ENCODE measurements around the gene DAZL.

DNA sequence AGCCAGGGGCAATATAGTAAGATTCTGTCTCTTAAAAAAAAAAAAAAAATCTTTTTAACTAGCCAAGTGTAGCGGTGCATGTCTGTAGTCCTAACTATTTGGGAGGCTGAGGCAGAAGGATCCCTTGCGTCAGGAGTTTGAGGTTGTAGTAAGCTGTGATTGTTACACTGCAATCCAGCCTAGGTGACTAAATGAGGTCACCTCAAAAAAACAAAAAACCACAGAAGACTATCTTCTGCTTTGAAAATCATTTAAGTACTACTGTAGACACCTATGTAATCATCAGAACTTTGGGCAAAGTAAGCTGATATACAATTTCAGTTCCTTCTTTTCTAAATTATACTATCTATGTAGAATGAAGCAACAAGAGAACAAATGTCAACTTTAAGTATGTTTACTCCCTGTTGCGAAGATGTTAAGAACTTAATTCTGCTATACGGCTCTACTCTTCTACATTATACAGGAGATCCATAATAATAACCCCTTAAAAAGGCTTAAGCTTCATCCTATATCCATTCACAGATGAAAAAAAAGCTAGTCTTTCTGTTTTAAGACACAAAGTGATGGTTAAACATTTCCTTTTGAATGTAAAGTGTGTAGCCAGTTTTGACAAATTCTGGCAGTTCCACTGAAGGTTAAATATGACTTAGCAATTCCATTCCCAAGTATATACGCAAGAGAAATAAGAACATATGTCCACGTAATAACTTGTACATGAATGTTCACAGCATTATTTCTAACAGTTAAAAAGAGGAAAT, 15.2 kb downstream of the DAZL start:
- TF ChIP-seq, protein P1, sequence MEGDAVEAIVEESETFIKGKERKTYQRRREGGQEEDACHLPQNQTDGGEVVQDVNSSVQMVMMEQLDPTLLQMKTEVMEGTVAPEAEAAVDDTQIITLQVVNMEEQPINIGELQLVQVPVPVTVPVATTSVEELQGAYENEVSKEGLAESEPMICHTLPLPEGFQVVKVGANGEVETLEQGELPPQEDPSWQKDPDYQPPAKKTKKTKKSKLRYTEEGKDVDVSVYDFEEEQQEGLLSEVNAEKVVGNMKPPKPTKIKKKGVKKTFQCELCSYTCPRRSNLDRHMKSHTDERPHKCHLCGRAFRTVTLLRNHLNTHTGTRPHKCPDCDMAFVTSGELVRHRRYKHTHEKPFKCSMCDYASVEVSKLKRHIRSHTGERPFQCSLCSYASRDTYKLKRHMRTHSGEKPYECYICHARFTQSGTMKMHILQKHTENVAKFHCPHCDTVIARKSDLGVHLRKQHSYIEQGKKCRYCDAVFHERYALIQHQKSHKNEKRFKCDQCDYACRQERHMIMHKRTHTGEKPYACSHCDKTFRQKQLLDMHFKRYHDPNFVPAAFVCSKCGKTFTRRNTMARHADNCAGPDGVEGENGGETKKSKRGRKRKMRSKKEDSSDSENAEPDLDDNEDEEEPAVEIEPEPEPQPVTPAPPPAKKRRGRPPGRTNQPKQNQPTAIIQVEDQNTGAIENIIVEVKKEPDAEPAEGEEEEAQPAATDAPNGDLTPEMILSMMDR (IDR thresholded peaks at IDR 0.05), result no peak
- TF ChIP-seq ZFX (IDR thresholded peaks at IDR 0.05; ENCODE audit: borderline replicate concordance), result no peak

Data from 22Rv1 (cell line).